ENCODE results near the gene SERBP1.

- TF ChIP-seq, protein P1, sequence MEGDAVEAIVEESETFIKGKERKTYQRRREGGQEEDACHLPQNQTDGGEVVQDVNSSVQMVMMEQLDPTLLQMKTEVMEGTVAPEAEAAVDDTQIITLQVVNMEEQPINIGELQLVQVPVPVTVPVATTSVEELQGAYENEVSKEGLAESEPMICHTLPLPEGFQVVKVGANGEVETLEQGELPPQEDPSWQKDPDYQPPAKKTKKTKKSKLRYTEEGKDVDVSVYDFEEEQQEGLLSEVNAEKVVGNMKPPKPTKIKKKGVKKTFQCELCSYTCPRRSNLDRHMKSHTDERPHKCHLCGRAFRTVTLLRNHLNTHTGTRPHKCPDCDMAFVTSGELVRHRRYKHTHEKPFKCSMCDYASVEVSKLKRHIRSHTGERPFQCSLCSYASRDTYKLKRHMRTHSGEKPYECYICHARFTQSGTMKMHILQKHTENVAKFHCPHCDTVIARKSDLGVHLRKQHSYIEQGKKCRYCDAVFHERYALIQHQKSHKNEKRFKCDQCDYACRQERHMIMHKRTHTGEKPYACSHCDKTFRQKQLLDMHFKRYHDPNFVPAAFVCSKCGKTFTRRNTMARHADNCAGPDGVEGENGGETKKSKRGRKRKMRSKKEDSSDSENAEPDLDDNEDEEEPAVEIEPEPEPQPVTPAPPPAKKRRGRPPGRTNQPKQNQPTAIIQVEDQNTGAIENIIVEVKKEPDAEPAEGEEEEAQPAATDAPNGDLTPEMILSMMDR (IDR thresholded peaks at IDR 0.05; ENCODE audit: insufficient read depth, low read depth, low read length), result no peak
- no peak for TF ChIP-seq EZH2 (IDR thresholded peaks at IDR 0.05; ENCODE audit: insufficient read depth, low read length)
These were observed 62.7 kb downstream of the SERBP1 start for GRCh38 chr1:67367370-67368045.

All from astrocyte (in vitro differentiated cells and primary cell).